NB4 (cell line): ENCODE measurements around the gene CD48.

Source experiments
- CTCF ChIP-seq: IDR thresholded peaks from one replicate; pipeline ENCODE4 v1.5.1; 2012; ENCODE audit warnings: low read depth, low read length
- MYC ChIP-seq: IDR thresholded peaks from 2 replicates; pipeline ENCODE4 v1.6.1; 2011; ENCODE audit warnings: low read depth, low read length
- POLR2A ChIP-seq: IDR thresholded peaks from 2 replicates; pipeline ENCODE4 v1.6.1; 2011; ENCODE audit warnings: mild to moderate bottlenecking; ENCODE audit not compliant: insufficient read length; ENCODE audit errors: extremely low read depth

- TF ChIP-seq CTCF (no peak), MYC (no peak), POLR2A (no peak)
Measured at GRCh38 chr1:160753594-160753993, 42.0 kb upstream of the CD48 start.
